ENCODE results near the gene STK38L.

DNA sequence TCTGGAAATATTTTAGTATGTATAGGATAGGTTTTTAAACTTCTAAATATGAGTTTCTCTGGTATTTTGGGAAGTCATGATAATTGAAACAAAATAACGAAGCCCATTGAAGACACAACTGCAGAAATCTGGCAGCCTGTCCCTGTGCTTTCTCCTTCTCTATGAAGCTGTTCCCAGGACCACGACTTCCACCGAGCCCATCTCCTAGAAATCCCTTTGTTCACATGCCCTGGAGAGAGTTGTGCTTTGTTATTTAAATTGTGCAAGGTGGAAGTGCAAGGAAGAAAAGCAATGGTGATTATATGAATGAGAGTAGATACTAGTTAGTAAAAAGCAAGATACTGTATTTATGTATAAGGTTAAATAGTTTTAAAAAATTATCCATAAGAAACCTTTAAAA is 32.2 kb downstream of the STK38L start:
- no peak for TF ChIP-seq NBN (IDR thresholded peaks at IDR 0.05; ENCODE audit: low read depth)
- no peak for TF ChIP-seq ZNF12 (CRISPR knock-in tag; IDR thresholded peaks at IDR 0.05)
- TF ChIP-seq ZBTB7A (IDR thresholded peaks at IDR 0.05; ENCODE audit: borderline replicate concordance, control insufficient read depth, low read depth, low read length), result no peak

All from K562 (cell line).